Activated T-helper 9 cell treated with anti-CD3 and anti-CD28 coated beads, Interleukin-2, amount 50 U/mL, for 16 hours (primary cell): ENCODE measurements around the gene AVPR2.

Experiments
- DNase-seq: peaks from one replicate; pipeline ENCODE4 v3.0.0-alpha.2; 2020; ENCODE audit warnings: low read depth

Gene AVPR2

DNA sequence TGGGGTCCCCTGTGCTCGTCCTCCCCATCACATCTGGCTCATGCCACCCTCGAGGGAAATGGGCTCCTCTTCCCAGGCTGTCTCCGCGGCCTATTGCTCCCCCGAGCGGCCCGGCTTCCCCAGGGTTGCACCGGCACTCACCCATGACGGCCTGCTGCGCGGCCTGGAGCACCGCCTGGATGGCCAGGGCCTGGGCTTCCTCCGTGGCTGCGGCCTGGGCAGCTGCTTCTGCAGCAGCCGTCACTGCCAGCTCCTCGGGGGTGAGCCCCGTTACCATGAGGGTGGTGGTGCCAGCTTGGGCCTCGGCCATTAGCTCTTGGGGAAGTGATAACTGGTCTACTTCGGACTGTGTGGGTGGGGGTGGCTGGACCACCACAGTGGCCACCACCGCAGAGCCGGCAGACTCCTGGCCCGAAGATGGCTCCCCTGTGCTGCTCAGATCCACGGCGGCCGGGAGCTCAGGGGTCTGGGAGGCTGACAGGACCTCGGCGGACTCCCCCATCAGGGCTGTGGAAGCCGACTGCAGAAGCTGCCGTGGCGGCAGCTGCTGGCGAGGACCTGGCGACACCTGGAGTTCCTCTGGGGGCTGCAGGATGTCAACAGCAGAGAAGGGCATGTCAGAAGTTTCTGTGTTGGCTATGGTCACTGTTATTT is 48.0 kb downstream of the AVPR2 start:
- no peak for DNase-seq

DNA sequence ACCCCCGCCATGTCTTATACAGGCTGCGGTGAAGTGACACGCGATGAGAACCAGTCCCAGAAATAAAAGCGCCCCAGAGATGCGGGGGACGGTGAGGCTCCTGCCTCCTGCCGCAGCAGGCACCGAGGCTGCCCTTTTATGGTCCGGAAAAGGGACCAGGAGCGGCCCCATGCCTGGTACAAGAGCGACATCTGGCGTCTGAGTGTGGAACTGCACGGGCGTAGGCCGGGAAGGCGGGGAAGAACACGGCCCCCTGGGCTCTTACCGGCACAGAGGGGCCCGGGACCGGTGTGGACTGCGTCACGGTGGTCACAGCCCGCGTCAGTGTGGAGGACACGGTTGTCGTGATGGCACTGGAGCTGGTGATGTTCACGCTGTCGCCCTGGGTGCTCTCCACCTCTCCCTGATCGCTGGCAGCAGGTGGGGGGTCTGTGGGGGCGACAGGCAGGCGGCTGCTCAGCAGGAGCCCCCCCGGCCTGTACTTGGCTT is 48.9 kb downstream of the AVPR2 start:
- DNase-seq = peak; percentile 71

DNA sequence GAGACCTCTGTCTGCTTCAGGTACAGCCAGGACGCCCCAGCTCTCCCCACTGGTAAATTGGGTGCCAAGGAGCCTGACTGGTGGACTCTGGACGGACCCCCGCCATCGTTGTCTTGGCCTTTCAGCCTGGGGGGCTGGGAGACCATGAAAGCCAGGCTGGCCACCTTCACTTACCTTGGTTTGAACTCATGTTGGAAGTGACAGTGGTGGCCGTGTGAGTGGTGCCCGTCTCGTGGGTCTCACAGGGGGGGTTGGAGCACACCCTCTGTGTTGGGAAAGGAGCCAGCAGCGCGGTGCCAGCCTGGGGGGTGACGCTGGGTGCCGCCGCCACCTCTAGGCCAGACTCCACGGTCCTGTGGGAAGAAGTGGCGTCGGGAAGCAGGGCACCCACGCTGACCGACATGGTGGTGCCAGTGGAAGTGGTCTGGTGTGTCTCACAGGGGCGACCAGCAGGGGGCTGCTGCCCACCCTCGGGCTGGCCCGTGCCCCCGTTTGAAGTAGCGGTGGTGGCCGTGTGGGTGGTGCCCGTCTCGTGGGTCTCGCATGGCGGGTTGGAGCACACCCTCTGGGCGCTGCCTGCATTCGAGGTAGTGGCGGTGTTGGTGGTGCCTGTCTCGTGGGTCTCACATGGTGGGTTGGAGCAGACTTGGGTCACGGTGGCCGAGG is 49.6 kb downstream of the AVPR2 start:
- DNase-seq = no peak

DNA sequence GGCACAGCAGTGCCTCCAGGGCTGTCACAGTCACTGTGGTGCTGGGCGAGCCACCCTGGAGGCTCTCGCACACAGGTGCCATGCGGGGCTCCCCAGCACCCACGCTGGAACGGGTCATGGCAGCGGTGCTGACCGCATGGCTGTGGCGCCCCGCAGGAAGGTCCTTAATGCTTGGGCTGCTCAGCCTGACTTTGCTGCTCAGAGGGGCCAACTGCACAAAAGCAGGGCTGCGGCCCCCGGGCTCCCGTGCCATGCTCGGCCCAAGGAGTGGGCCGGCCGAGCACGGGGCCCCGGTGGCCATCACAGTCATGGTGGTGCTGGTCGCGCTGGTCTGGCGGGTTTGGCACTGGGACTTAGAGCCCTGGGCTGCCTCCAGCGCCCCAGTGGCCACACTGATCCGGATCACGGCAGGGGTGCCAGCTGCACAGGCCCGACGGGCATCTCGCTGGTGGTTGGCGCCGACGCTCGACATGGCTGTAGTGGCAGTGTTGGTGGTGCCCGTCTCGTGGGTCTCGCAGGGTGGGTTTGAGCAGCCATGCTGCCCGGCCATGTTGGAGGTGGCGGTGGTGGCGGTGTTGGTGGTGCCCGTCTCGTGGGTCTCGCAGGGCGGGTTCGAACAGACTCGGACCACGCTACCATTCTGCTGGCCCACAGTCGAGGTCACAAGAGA is 50.2 kb downstream of the AVPR2 start:
- DNase-seq = no peak

DNA sequence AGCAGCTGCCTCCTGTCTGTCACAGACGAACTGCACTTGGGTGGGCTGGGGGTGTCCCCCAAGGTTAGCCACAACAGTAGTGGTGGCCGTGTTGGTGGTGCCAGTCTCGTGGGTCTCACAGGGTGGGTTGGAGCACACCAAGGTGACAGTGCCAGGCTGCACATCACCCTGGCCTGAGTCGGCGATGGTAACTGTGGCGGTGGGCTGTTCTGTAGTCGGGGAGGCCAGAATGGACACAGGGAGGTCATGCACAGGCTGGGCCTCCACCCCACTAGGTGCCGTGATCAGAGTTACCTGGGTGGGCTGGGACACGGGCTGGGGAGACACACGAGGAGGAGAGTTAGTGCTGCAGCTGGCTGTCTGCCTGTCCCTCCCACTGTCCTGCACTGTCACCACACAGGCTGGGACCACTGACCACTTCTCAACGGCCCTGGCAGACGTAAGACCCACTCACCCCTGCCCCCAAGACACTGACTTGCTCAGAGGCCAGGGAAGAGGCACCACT is 50.8 kb downstream of the AVPR2 start:
- DNase-seq = no peak

DNA sequence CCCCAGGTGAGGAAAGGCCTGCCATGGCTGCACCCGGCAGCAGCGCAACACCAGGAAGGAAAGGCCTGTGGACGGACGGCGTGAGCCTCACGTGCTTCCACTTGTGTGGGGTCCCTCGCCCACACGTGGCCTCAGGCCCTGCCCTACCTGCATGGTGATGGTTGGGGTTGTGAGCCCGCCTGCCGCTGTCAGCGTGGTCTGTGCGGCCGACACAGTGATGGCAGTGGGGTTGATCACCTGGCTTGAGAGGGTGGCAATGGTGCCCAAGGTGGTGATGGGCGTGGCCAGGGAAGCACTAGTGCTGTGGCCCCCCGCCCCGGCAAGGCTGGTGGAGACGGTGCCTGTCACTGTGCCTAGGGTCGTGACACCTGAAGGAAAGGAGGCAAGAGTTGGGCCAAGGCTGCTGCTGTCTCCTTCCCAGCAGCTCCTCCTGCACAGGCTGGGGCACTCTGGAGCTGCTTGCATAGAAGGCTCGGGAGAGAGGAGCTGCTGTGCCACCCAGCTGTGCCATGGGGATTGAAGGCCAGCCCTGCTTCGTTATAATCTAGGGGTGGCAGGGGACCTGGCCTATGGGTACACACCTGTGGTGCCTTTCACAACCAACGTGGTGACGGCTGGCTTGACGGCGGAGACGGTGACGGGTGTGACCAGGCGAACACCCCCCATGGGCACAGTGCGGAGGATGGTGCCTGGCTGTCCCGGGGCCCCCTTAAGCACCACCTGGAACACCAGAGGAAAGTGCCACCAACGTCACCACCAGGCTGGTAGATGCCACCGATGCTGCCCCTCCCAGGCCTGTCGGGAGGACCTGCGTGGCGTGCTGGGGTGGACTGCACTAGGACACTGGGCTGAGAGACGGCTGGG is 51.8 kb downstream of the AVPR2 start:
- DNase-seq = no peak
